Measurements from ENCODE around the gene CDK2. TPM values are rescaled to one million over a fixed set of nuclear protein-coding genes. Genes with fewer than 3 reads are reported as not detected.
A peak's percentile ranks its signal among the peaks of the same experiment; 100 is the strongest.

CDK2 gene
- total RNA-seq, 4 donors from 2014 or later, result 13.9 to 17.2 (median 15.8) TPM

DNA sequence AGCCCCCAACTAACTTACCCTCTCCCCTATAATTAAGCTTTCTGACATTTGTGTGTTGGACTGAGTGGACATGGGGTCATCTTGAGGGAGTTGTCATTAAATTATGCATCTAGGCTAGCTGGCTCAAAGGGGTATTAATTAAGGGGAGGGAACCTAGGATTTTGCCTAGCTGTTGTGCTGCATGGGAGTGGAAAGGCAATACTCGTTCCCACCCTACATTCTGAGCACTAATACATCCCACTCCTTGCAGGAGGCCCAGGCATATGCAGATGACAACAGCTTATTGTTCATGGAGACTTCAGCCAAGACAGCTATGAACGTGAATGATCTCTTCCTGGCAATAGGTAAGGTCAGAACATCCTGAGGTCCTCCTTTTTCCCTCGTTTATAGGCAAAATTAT lies 24.5 kb downstream of the CDK2 start:
- no peaks in the 10 kb centered on the region for H3K4me1 ChIP-seq
- no peak for TF ChIP-seq POLR2A (IDR thresholded peaks at IDR 0.05)
- TF ChIP-seq, protein P1, sequence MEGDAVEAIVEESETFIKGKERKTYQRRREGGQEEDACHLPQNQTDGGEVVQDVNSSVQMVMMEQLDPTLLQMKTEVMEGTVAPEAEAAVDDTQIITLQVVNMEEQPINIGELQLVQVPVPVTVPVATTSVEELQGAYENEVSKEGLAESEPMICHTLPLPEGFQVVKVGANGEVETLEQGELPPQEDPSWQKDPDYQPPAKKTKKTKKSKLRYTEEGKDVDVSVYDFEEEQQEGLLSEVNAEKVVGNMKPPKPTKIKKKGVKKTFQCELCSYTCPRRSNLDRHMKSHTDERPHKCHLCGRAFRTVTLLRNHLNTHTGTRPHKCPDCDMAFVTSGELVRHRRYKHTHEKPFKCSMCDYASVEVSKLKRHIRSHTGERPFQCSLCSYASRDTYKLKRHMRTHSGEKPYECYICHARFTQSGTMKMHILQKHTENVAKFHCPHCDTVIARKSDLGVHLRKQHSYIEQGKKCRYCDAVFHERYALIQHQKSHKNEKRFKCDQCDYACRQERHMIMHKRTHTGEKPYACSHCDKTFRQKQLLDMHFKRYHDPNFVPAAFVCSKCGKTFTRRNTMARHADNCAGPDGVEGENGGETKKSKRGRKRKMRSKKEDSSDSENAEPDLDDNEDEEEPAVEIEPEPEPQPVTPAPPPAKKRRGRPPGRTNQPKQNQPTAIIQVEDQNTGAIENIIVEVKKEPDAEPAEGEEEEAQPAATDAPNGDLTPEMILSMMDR (IDR thresholded peaks at IDR 0.05), result no peak
- no peaks in the 10 kb centered on the region for H3K9me3 ChIP-seq
- peaks cover 60 to 73% of the 10 kb centered on the region in 2 donors for H3K36me3 ChIP-seq
- intact Hi-C loops (cut with DNase I), result loop anchor here (5.0 kb wide), 1 partner anchor 36 kb away; no protein-coding TSS in a partner anchor
- no peak overlapping the region for H3K27ac ChIP-seq
- H3K27me3 ChIP-seq, result no peaks in the 10 kb centered on the region
- 88 to 90% methylated on average over 3 of the region's 3 CpGs for WGBS, 2 donors
- H3K4me3 ChIP-seq (replicated peaks in 1 of 3), result no peak overlapping the region
- DNase-seq, result no peak

DNA sequence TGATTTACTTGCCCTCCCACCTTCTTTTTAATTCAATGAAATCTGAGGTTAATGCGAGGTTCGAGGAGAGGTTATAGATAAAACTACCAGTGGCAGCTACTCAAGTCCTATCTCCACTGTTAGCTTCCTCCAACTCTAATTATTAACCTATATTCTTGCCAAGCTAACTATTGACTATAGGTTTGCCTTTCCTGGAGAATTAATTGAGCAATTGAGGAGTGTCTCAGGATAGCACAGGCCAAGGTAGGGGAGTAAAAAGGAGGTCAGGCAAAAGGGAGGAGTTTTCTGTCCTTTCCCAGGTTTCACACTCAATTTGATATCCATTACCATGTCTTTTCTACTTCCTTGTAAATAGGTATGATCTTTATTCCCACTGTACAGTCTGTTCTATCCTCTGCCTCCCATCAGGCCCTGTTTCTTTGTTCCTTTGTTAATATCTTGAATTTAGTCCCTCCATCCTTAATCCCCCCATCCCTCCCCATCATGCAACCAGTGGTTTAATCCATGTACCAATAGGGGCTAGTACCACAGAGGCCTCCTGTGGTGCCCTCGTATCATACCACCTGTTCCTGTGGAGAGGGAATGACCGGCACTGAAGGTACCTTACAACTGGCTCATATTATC lies 26.7 kb downstream of the CDK2 start:
- intact Hi-C loops (cut with DNase I), result loop anchor here (5.0 kb wide), 1 partner anchor 34 kb away; no protein-coding TSS in a partner anchor
- 89 to 91% methylated on average over 4 of the region's 4 CpGs for WGBS, 2 donors
- H3K36me3 ChIP-seq, result peaks cover 42 to 57% of the 10 kb centered on the region in 2 donors

DNA sequence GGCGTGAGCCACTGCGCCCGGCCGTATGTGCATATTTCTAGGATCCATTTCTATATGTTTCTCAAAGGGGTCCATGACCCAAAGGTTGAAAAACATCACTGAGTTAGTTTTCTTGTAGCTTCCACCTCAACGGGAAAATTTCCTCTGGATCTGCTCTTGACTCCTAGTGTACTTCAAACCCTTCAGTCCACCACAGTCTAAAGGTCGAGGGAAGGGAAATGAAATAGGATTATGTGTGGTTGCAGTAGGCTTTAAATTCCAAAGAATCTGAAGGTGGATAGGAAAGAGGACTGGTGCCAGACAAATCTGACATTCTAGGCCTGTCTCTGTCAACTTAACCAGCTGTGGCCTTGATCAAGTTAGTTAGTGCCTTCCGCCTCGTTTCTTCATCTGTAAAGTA lies 28.7 kb downstream of the CDK2 start:
- peaks cover 34 to 39% of the 10 kb centered on the region in 2 donors for H3K36me3 ChIP-seq
- no peak for DNase-seq
- no peak overlapping the region for H3K27ac ChIP-seq
- peaks cover 11 to 13% of the 10 kb centered on the region in 2 donors for H3K4me1 ChIP-seq
- no peaks in the 10 kb centered on the region for H3K27me3 ChIP-seq
- H3K4me3 ChIP-seq (replicated peaks in 1 of 3), result no peak overlapping the region
- 87 to 89% methylated on average over 8 of the region's 8 CpGs for WGBS, 2 donors
- H3K9me3 ChIP-seq, result no peaks in the 10 kb centered on the region
- intact Hi-C loops (cut with DNase I), result no loop called here
- no peak for TF ChIP-seq POLR2A (IDR thresholded peaks at IDR 0.05)
- TF ChIP-seq, protein P1 (IDR thresholded peaks at IDR 0.05), result no peak

More for the DNA sequence above, 26.7 kb downstream of the CDK2 start:
- Histone ChIP-seq H3K27me3 (no peaks in the 10 kb centered on the region), H3K27ac (no peak overlapping the region), H3K4me3 (replicated peaks in 1 of 3) (no peak overlapping the region), H3K4me1 (peaks cover 9% of the 10 kb centered on the region in 2 donors), H3K9me3 (no peaks in the 10 kb centered on the region)
- TF ChIP-seq, protein P1 (IDR thresholded peaks at IDR 0.05), result no peak
- no peak for TF ChIP-seq POLR2A (IDR thresholded peaks at IDR 0.05)
- DNase-seq, result no peak

DNA sequence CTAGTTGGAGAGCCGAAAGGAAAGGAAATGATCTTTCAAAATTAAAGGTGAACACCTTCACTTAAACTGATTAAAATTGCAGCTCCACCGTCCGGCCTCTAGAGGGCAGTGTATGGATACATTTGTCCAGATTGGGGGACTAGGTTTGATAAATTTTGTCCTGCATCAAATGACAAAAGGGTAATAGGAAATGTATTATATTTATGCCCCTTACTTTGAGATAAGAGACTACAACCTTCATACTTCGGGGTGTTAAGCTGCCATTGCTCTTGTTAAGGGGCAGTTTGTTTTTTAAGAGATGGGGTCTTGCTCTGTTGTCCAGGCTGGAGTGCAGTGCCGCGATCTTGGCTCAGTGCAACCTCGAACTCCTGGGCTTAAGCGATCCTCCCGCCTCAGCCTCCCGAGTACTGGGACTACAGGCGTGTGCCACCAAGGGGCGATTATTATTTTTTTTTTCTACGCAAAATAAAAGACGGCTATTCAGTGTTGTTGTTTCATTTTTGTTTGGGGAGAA lies 29.6 kb downstream of the CDK2 start:
- peaks cover 25 to 30% of the 10 kb centered on the region in 2 donors for H3K36me3 ChIP-seq
- no peaks in the 10 kb centered on the region for H3K9me3 ChIP-seq
- peak; percentile 57 to 64 for DNase-seq
- H3K27ac ChIP-seq, result peak overlapping the region; percentile 65 to 83 (median 72)
- intact Hi-C loops (cut with DNase I), result no loop called here
- peak overlapping the region; percentile 41 to 54 (median 51) for H3K4me3 ChIP-seq (replicated peaks in 1 of 3)
- H3K4me1 ChIP-seq, result peaks cover 11 to 13% of the 10 kb centered on the region in 2 donors
- WGBS, 2 donors, result 35 to 40% methylated on average over 14 of the region's 14 CpGs
- TF ChIP-seq, protein P1 (IDR thresholded peaks at IDR 0.05), result peak; percentile 60 to 88 (median 86)
- no peak for TF ChIP-seq POLR2A (IDR thresholded peaks at IDR 0.05)
- H3K27me3 ChIP-seq, result no peaks in the 10 kb centered on the region

Data from thyroid gland (tissue), 4 donors.